Stomach (tissue), 9 donors: Measurements from ENCODE around the gene ARID1B. TPM values are rescaled to one million over a fixed set of nuclear protein-coding genes. Genes with fewer than 3 reads are reported as not detected.
A peak's percentile ranks its signal among the peaks of the same experiment; 100 is the strongest.

Experiments used
- DNase-seq, 2 donors: peaks; one replicate each; pipeline versions ENCODE4 v3.0.0 to v3.0.0-alpha.2; 2013 to 2019
- H3K27ac ChIP-seq, 5 donors: fragments of 200-600 bp in 4 of 5; sonication (generic) in 4 of 5; one replicate each; pipeline ENCODE4 v1.5.1; 2013 to 2019; ENCODE audit warnings: mild to moderate bottlenecking in 1 of 5, moderate library complexity in 1 of 5
- H3K27me3 ChIP-seq, 3 donors: fragments of 200-600 bp; sonication (generic); one replicate each; pipeline ENCODE4 v1.5.1; 2017 to 2019; ENCODE audit warnings: mixed run types in 1 of 3
- H3K36me3 ChIP-seq, 4 donors: fragments of 200-600 bp; sonication (generic); 1 replicate in 3 of 4; 2 replicates in 1 of 4; pipeline ENCODE4 v1.5.1; 2016 to 2019
- H3K4me1 ChIP-seq, 4 donors: fragments of 200-600 bp; sonication (generic); one replicate each; pipeline ENCODE4 v1.5.1; 2016 to 2019
- H3K4me3 ChIP-seq, 4 donors: fragments of 200-600 bp; sonication (generic) in 3 of 4; one replicate each; pipeline ENCODE4 v1.5.1; 2016 to 2019; ENCODE audit warnings: mild to moderate bottlenecking in 1 of 4
- H3K9me3 ChIP-seq, 4 donors: fragments of 200-600 bp; sonication (generic); one replicate each; pipeline ENCODE4 v1.5.1; 2016 to 2019
- EP300 ChIP-seq: sonication (generic); formaldehyde crosslinking; IDR thresholded peaks from one replicate; pipeline ENCODE4 v1.6.1; 2017; ENCODE audit warnings: antibody characterized with exemption
- POLR2A ChIP-seq, 4 donors: fragments of 450-650 bp; IDR thresholded peaks; one replicate each; pipeline ENCODE4 v1.6.1; 2016; ENCODE audit warnings: antibody characterized with exemption in 4 of 4, control low read depth in 2 of 4, mild to moderate bottlenecking in 1 of 4, moderate library complexity in 1 of 4
- POLR2AphosphoS5 ChIP-seq, 3 donors: sonication (generic); formaldehyde crosslinking; IDR thresholded peaks; one replicate each; pipeline ENCODE4 v1.6.1; 2016; ENCODE audit warnings: antibody characterized with exemption in 3 of 3
- whole genome bisulfite sequencing, 5 donors: extraction: QIAGEN DNeasy Blood & Tissue Kit in 3 of 5; methylation state at CpG; one replicate each; pipeline versions ENCODE4 v1.1.5 to v1.1.7; 2013 to 2018; 5-methylcytosine and 5-hydroxymethylcytosine counted together
- intact Hi-C: fragments of 100-400 bp; cut with DNase I; formaldehyde crosslinking; loops from one replicate; pipeline ENCODE4 v1.15.1; 2023; ENCODE audit warnings: low total_unique reads
- polyA plus RNA-seq, 3 donors: library from polyadenylated mRNA; stranded (reverse); fragments of 200-250 nt; gene quantifications; one replicate each; pipeline ENCODE4 v1.2.3, GENCODE V29; 2013
- total RNA-seq, 5 donors: library from RNA; depleted of rRNA; stranded (reverse); fragments of >200 nt; gene quantifications; one replicate each; pipeline versions ENCODE4 v1.1.0 to v1.2.3, GENCODE V29; 2014 to 2016
- TF ChIP-seq, protein P1 (sequence below), 7 experiments: fragments of 450-650 bp in 4 of 7; fragments of 200-600 bp in 3 of 7; sonication (generic) in 3 of 7; IDR thresholded peaks; one replicate each; pipeline ENCODE4 v1.5.1; 2016 to 2019; ENCODE audit warnings: antibody characterized with exemption in 7 of 7, control low read depth in 2 of 7, mild to moderate bottlenecking in 1 of 7
- donor health status: healthy with polysubstance abuse.
- donor health status: Bipolar disorder and iron deficiency.
- donor health status: healthy.

Gene ARID1B
- total and polyA plus RNA-seq, 8 donors, result 8.8 to 183 (median 48.3) TPM

DNA sequence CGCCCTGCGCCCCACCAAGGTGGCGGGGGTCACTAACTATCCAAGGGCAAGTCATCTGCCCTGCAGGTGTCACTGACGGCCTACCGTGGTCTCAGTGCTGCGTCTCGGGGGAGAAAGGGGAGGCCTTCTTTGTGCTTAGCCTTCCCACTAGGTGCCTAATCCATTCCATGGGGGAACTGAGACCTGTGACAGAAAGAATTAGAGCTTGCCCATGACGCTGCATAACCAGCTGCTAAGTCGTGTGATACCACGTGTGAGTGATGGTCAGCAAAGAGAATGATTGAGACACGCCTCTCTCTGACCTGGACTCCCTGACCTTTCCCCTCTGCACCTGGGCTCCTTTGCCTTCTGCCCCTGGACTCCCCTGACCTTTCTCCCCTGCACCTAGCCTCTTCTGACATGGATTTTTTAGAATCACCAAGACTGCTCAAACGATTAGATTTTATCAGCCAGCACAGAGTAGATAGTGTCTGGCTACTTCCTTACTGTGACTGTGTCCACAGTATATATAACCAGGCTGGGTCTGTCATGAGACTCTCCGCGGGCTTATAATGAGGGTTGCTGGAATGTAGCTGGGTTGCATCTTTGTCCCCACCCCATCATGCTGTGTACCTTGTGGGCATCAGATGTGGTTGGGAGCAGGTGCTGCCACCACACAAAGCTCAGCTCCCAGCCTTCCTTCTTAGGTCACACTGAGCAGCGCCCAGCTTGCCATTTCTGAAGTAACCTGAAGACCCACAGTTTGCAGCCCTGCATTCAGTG, 405.5 kb downstream of the ARID1B start:
- H3K4me1 ChIP-seq, result peaks cover 20 to 53% (median 34%) of the 10 kb centered on the region in 4 donors
- no peak overlapping the region for H3K4me3 ChIP-seq
- intact Hi-C loops, result loop anchor here (5.0 to 10.0 kb wide), 2 partner anchors 148 to 615 kb away; no protein-coding TSS in a partner anchor
- WGBS, 5 donors, result 66 to 81% (median 78%) methylated on average over 11 to 15 of the region's 15 CpGs
- no peak for DNase-seq
- H3K27ac ChIP-seq, result peak overlapping the region; percentile 35 to 71 (median 48)
- no peaks in the 10 kb centered on the region for H3K9me3 ChIP-seq
- no peaks in the 10 kb centered on the region for H3K27me3 ChIP-seq
- H3K36me3 ChIP-seq, result peaks cover 19 to 66% (median 57%) of the 10 kb centered on the region in 4 donors
- TF ChIP-seq POLR2AphosphoS5 (IDR thresholded peaks at IDR 0.05) (no peak), POLR2A (IDR thresholded peaks at IDR 0.05) (no peak), EP300 (no peak)
- TF ChIP-seq, protein P1, sequence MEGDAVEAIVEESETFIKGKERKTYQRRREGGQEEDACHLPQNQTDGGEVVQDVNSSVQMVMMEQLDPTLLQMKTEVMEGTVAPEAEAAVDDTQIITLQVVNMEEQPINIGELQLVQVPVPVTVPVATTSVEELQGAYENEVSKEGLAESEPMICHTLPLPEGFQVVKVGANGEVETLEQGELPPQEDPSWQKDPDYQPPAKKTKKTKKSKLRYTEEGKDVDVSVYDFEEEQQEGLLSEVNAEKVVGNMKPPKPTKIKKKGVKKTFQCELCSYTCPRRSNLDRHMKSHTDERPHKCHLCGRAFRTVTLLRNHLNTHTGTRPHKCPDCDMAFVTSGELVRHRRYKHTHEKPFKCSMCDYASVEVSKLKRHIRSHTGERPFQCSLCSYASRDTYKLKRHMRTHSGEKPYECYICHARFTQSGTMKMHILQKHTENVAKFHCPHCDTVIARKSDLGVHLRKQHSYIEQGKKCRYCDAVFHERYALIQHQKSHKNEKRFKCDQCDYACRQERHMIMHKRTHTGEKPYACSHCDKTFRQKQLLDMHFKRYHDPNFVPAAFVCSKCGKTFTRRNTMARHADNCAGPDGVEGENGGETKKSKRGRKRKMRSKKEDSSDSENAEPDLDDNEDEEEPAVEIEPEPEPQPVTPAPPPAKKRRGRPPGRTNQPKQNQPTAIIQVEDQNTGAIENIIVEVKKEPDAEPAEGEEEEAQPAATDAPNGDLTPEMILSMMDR (IDR thresholded peaks at IDR 0.05), result no peak

DNA sequence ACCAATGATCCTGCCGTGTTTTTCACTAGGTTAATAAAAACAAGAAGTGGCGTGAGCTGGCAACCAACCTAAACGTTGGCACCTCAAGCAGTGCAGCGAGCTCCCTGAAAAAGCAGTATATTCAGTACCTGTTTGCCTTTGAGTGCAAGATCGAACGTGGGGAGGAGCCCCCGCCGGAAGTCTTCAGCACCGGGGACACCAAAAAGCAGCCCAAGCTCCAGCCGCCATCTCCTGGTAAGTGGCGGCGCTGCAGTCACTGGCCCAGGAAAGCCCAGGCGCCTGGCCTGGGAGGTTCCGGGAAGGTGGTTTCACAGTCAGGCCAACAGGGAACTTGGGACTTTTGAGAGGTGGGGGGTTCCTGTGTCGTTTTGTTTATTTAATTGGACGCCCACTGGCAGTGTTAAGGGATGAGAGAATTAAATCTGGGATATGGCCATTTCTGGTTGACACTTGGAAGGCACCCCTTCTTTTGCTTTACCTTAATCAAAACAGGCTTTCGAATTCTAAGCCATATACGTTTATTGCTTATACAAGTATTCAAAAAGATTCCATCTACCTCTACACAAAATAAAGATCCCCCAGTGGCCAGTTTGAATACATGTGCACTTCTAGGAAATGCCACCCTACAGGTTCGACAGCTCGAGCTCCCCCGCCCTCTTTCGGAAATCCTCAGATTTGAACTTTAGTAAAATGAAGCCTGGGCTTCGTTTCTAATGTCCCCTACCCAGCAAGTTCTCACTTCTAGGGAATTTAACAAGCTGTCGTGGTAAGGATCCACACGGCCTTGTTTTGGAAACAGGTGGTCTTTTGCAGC, 407.2 kb downstream of the ARID1B start:
- Histone ChIP-seq H3K27ac (peak overlapping the region in 4 of 5 donors; percentile 1 to 54 (median 37)), H3K4me1 (peaks cover 20 to 59% (median 38%) of the 10 kb centered on the region in 4 donors), H3K36me3 (peaks cover 19 to 74% (median 66%) of the 10 kb centered on the region in 4 donors), H3K27me3 (no peaks in the 10 kb centered on the region), H3K9me3 (no peaks in the 10 kb centered on the region), H3K4me3 (no peak overlapping the region)
- peak; percentile 85 to 90 for DNase-seq
- WGBS, 5 donors, result 27 to 37% (median 35%) methylated on average over 25 of the region's 25 CpGs
- intact Hi-C loops, result loop anchor here (5.0 to 10.0 kb wide), 2 partner anchors 150 to 617 kb away; no protein-coding TSS in a partner anchor
- TF ChIP-seq EP300, result no peak
- no peak for TF ChIP-seq POLR2A (IDR thresholded peaks at IDR 0.05)
- TF ChIP-seq POLR2AphosphoS5 (IDR thresholded peaks at IDR 0.05), result peak in 1 of 3 donors; percentile 67
- TF ChIP-seq, protein P1 (IDR thresholded peaks at IDR 0.05), result peak in 5 of 7 experiments; percentile 86 to 97 (median 93)

- TF ChIP-seq EP300 (no peak), POLR2AphosphoS5 (IDR thresholded peaks at IDR 0.05) (no peak), POLR2A (IDR thresholded peaks at IDR 0.05) (no peak)
- TF ChIP-seq, protein P1 (IDR thresholded peaks at IDR 0.05), result no peak
- Histone ChIP-seq H3K4me1 (peaks cover 20 to 59% (median 38%) of the 10 kb centered on the region in 4 donors), H3K27me3 (no peaks in the 10 kb centered on the region), H3K4me3 (no peak overlapping the region), H3K36me3 (peaks cover 26 to 82% (median 73%) of the 10 kb centered on the region in 4 donors), H3K9me3 (no peaks in the 10 kb centered on the region), H3K27ac (peak overlapping the region in 1 of 5 donors; percentile 46)
- no peak for DNase-seq
- 74 to 87% (median 80%) methylated on average over 8 of the region's 8 CpGs for WGBS, 5 donors
- intact Hi-C loops, result loop anchor here (10.0 kb wide), 1 partner anchor 150 kb away; no protein-coding TSS in a partner anchor
Observed at GRCh38 chr6:157185171-157185570, 408.0 kb downstream of the ARID1B start.

- WGBS, 5 donors, result 82 to 95% (median 90%) methylated on average over 6 of the region's 6 CpGs
- TF ChIP-seq POLR2A (IDR thresholded peaks at IDR 0.05) (no peak), POLR2AphosphoS5 (IDR thresholded peaks at IDR 0.05) (no peak), EP300 (no peak)
- TF ChIP-seq, protein P1 (IDR thresholded peaks at IDR 0.05), result no peak
- intact Hi-C loops, result loop anchor here (10.0 kb wide), 1 partner anchor 151 kb away; no protein-coding TSS in a partner anchor
- H3K4me1 ChIP-seq, result peaks cover 20 to 57% (median 38%) of the 10 kb centered on the region in 4 donors
- H3K27me3 ChIP-seq, result no peaks in the 10 kb centered on the region
- no peak for DNase-seq
- H3K36me3 ChIP-seq, result peaks cover 32 to 87% (median 79%) of the 10 kb centered on the region in 4 donors
- no peaks in the 10 kb centered on the region for H3K9me3 ChIP-seq
- peak overlapping the region in 1 of 5 donors; percentile 71 for H3K27ac ChIP-seq
- no peak overlapping the region for H3K4me3 ChIP-seq
Observed at GRCh38 chr6:157185986-157186385, 408.8 kb downstream of the ARID1B start.
